ENCODE data around the gene PRPF8.

PRPF8 gene

DNA sequence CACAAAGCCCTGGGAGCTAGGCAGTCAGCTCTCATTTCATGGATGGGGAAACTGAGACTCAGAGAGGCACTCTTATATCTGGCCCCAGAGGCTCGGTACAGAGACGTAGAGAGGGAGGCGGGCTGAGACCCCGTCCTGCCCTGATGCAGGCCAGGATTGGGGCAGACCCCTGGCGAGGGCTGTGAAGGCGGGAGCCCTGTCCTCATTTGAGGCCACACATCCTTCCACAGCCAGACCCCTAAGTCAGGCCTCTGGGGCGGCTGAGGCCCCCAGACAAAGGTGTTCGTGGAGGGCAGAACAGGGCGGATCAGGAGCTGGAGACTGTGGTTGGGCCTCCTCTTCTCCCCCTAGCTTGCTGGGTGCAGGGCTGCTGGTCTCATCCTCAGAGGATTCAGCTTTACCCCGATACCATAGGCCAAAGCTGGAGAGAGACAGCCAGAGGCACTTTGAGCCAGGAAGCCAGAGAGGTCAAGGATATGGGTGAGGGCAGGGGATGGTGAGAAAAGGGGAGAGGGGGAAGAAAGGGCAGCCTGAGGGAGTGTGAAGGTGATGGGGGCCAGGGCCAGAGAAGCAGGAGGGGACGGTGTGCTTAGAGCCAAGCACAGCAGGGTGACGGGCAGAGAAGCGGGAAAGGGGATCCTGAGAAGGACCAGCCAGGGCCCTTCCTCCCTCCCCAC lies 38.3 kb downstream of the PRPF8 start:
- no peak for DNase-seq (ENCODE audit: low read depth in 1 of 2, low spot score in 1 of 2)

DNA sequence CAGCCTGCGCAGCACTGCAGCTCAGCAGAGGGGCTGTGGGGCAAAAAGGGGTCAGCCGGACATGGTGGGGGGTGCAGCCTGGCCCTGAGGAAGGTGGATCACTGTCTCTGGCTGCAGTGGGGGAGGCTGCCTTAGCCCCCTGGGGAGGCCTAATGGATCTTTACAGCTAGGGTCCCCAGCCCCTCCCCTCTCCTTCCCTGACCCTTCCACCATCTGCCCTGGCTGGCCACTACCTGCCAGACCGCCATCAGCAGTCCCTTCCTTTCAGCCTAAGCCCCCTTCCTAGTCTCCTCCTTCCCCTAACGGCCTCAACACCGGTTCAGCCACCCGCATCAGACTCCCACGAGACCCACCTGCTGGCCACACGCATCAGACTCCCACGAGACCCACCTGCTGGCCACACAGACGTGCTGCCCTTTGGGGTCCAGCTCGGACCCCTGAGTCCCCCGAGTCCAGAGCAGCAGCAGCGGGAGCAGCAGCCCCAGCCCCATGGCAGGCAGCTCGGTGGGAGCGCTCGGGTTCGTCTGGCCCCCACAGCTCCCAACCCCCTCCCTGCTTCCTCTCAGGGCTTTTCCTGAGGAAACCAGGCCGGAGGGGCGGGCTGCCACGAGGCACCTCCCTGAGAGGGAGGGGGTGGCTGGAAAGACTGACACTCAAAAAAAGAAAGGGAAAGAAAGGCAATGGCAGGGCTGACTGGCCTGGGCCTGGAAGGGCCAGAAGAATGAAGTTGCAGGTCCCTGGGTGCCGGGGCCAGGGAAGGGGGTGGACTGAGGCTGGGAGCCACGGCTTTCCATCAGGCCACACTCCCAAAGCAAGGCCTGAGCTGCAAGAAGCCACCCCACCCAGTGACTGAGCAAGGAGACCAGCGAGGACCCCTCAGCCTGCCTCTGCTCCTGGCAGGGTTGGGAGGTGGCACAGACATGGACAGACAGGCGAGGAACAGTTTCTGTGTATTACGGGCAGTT lies 39.2 kb downstream of the PRPF8 start, which contains the start of gene SCARF1:
TSS of gene SCARF1 (minus strand) at position 526 of the 965 bp plus-strand sequence. CDS start at position 491, 35 bp downstream.
- no peak for DNase-seq (ENCODE audit: low read depth in 1 of 2, low spot score in 1 of 2)

DNA sequence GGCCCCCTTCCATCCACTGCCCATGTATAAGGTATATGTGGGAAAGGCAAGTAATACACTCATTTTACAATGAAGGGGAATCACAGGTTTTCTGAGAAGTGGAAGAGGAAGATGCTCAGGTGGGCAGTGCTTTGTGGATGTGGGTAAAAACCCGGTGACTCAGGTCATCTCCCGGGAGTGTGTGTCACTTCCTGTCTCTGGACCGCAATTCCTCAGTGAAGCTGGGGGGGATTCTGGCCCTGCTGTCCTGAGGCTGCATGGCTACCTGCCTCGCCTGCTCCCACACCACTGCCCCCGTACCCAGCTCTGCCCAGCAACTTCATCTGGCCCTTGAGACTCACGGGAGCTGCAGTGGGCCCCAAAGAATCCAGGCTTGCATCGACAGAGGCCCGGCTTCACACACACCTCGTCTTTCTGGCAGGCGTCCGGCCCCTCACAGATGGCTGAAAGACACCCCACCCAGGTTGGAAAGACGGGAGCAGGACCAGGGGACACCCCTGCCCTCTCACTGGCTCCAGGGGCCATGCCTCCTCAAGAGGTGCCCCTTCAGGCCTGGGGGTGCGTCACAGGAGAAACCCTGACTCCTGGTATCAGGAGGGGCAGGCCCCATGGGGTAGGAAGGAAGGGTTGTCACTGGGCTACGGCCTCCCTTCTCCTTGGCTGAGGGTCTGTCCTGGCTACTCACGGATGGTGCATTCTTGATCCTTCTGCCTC lies 40.0 kb downstream of the PRPF8 start:
- no peak for DNase-seq (ENCODE audit: low read depth in 1 of 2, low spot score in 1 of 2)

GRCh38 chr17:1643999-1644492 lies 40.6 kb downstream of the PRPF8 start:
- no peak for DNase-seq (ENCODE audit: low read depth in 1 of 2, low spot score in 1 of 2)

GRCh38 chr17:1643293-1643998 lies 41.2 kb downstream of the PRPF8 start:
- peak; percentile 31 to 55 for DNase-seq (ENCODE audit: low read depth in 1 of 2, low spot score in 1 of 2)

DNA sequence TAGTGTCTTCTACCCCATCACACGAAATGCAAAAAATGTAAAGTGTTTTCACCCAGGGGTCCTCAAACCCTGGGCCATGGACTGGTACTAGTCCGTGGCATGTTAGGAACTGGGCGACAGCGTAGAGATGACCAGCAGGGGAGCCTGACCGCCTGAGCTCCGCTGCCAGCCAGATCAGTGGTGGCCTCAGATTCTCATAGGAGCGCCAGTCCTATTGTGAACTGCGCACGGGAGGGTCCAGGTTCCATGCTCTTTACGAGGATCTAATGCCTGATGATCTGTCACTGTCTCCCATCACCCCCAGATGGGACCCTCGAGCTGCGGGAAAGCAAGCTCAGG lies 43.6 kb downstream of the PRPF8 start:
- DNase-seq (ENCODE audit: low read depth in 1 of 2, low spot score in 1 of 2) = no peak

GRCh38 chr17:1640329-1641064 lies 44.2 kb downstream of the PRPF8 start:
- no peak for DNase-seq (ENCODE audit: low read depth in 1 of 2, low spot score in 1 of 2)

DNA sequence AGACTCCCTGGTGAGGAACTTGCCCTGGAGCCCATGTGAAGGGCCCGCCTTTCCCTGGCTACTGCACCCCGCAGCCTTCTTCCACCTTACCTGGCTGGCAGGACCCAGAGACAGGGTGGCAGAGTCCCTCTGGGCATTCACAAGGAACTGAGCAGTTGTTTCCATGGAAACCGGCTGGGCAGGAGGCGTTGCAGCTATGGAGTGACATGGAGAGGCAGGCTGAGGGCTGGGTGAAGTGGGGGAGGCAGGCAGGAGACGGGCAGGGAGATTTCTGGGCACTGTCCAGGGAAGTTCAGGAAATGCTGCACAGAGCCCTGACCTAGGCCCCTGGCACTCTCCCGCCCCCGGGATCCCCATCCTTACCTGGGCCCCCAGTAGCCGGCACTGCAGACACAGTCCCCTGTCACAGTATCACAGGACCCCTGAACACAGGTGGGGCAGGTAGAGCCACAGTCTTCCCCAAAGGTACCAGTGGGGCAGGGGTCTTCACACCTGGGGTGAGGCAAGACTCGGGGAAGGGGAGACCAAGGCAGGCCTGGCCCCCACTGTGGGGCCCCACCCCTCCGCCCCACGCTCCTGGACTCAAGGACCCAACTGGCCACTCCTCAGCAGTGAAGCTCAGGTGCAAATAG lies 45.0 kb downstream of the PRPF8 start:
- DNase-seq (ENCODE audit: low read depth in 1 of 2, low spot score in 1 of 2) = no peak

DNA sequence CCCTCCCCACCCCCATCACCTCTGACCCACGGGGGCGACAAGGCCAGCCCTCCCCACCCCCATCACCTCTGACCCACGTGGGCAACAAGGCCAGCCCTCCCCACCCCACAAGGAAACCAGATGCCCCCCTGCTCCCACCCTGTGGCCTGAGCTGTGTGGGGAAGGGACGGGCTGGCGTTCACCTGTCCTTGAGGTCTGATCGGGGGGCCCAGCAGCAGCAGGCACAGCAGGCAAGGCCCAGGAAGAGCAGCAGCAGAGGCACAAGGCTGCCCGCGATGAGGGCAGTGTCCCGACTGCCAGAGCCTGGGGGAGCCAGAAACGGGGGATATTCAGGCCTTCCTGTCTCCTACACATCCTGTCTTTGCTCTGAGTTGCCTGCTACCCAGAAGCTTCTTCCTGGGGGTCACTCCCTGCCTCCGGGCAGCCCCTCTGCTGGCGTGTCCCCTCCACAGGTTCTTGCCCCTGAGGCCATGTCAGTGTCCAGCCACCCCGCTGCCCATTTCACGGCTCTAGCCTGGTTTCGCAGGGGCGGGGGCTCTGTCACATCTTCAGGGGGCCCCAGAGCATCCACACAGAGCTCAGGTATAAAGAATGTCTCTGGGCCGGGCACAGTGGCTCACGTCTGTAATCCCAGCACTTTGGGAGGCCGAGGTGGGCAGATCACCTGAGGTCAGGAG lies 45.9 kb downstream of the PRPF8 start:
- no peak for DNase-seq (ENCODE audit: low read depth in 1 of 2, low spot score in 1 of 2)

- DNase-seq (ENCODE audit: low read depth in 1 of 2, low spot score in 1 of 2) = no peak
Observed at GRCh38 chr17:1638171-1638590, 46.5 kb downstream of the PRPF8 start.

GRCh38 chr17:1636732-1637285 lies 47.9 kb downstream of the PRPF8 start:
- no peak for DNase-seq (ENCODE audit: low read depth in 1 of 2, low spot score in 1 of 2)

DNA sequence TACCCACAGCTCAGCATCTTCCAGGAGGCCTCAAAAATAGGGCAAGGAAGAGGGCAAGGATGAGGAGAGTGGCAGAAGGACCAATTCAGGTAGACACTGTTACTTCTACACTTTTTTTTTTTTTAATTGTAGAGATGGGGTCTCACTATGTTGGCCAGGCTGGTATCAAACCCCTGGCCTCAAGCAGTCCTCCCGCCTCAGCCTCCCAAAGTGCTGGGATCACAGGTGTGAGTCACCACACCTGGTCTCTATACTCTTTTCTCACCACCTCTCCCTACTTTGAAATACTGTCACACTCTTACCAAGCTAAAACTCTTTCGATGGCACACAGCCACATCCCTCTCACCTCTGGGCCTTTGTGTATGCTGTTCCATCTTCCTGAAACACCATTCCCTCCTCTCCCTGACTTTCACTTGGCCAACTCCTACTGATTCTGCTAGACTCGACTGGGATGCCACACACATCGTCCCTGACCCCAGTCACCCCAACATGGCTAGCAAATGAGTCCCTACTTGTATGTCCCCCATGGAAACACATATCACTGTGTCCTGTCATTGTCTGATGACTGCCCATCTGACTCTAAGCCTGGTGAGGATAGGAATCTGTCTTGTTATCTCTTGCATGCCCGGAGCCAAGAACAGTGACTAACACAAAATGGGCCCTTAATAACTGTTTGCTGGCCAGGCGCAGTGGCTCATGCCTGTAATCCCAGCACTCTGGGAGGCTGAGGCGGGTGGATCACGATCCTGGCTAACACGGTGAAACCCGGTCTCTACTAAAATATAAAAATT lies 48.8 kb downstream of the PRPF8 start:
- no peak for DNase-seq (ENCODE audit: low read depth in 1 of 2, low spot score in 1 of 2)

- DNase-seq (ENCODE audit: low read depth in 1 of 2, low spot score in 1 of 2) = no peak
Observed at GRCh38 chr17:1634841-1635650, 49.6 kb downstream of the PRPF8 start.

GRCh38 chr17:1630662-1631061 lies 54.0 kb downstream of the PRPF8 start:
- DNase-seq (ENCODE audit: low read depth in 1 of 2, low spot score in 1 of 2) = no peak

DNA sequence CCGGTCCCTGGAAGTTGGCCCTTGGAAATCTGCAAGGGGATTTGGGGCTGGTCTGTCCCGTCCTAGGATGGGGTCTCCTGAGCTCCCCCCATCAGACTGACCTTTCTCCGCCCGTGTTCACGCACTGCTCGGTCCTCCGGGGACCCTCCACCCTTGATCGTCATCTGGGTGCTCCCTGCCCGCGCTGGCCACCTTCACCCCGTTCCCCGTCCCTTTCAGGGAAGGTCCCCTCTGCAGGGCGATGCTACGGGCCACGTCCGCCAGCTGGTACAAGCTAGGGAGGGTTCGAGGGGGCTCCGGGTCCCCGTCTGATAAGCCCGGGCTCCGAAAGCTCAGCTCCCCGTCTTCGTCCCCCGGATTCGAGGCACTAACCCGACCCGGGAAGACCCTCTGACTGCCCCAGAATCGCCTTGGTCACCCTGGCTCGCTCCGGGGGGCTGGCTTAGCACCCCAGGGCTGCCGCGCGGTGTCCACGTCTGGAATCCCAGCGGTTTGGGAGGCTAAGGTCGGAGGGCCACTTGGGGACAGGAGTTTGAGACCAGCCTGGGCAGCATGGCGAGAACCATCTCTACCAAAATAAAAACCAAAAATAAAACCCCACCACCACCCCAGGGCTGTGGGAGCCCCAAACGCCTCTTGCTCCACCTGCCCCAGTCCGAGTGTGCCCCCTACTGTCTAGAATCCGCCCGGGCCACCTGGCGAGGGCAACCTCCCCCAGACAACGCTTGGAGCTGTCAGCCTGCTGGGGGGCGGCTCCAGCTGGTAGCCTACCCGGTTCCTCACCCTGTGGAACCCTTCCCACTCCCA lies 55.0 kb downstream of the PRPF8 start:
- DNase-seq (ENCODE audit: low read depth in 1 of 2, low spot score in 1 of 2) = peak; percentile 39 to 62

DNA sequence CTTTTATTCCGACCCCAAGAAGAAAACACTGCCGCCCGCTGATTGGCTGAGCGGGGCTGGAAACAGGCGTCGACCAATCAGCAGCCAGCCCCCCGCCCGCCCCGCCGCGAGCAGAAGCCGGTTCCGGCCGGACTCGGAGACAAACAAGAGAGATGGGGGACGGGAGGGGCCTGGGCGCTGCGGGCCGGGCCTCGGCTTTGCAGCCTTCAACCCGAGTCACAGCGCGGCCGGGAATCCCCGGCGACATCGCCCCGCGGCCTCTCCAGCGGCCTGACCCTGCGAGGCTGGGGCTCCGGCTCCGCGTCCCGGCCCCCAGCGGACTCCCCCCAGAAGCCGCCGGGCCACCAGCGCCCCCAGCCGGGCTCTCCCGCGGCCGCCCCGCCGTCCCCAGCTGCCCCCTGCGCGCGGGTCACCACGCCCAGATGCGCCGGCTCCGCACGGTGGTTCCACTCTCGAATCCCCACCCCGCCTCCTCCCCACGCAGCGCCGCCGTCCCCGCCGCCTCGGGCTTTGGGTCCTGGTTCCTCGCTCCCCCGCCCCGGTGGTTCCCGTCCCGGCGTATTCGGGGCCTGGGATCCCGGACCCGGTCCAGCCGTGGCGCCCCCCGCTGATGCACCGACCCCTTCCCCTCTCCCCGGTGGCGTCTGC lies 55.7 kb downstream of the PRPF8 start:
- DNase-seq (ENCODE audit: low read depth in 1 of 2, low spot score in 1 of 2) = peak; percentile 81

Measured in activated T-helper 1 cell treated with anti-CD3 and anti-CD28 coated beads, Interleukin-2, amount 50 U/mL, for 16 hours (primary cell).